HG03280 (cell line): Measurements from ENCODE around the gene EML3.
"Not testable (repeated sequence)": the region's sequence is repeated elsewhere in the genome, so short reads cannot be mapped to it uniquely, and the experiment has no call there.

Experiments
- ATAC-seq: cut with Tn5 transposase; IDR thresholded peaks from one replicate; pipeline ENCODE4 v1.9.1; 2021; ENCODE audit warnings: mild to moderate bottlenecking, moderate library complexity; ENCODE audit not compliant: unreplicated experiment

EML3 gene

GRCh38 chr11:62573006-62573591 lies 39.5 kb downstream of the EML3 start:
- ATAC-seq = no peak

- ATAC-seq = no peak
These were observed 40.1 kb downstream of the EML3 start for GRCh38 chr11:62572431-62572830.

GRCh38 chr11:62571493-62571892 lies 41.1 kb downstream of the EML3 start:
- ATAC-seq = not testable (repeated sequence)

- not testable (repeated sequence) for ATAC-seq
These were observed 41.7 kb downstream of the EML3 start for GRCh38 chr11:62570903-62571302.

GRCh38 chr11:62569611-62570010 lies 43.0 kb downstream of the EML3 start:
- ATAC-seq = no peak

GRCh38 chr11:62567018-62567633 lies 45.4 kb downstream of the EML3 start:
- no peak for ATAC-seq

- no peak for ATAC-seq
These were observed 46.3 kb downstream of the EML3 start for GRCh38 chr11:62566247-62566646.

- ATAC-seq = no peak
These were observed 47.3 kb downstream of the EML3 start for GRCh38 chr11:62565100-62565802.

GRCh38 chr11:62561677-62562230 lies 50.8 kb downstream of the EML3 start:
- ATAC-seq = not testable (repeated sequence)

GRCh38 chr11:62560566-62561103 lies 51.9 kb downstream of the EML3 start:
- ATAC-seq = no peak

- ATAC-seq = not testable (repeated sequence)
These were observed 52.9 kb downstream of the EML3 start for GRCh38 chr11:62559626-62560025.

GRCh38 chr11:62559204-62559603 lies 53.4 kb downstream of the EML3 start:
- ATAC-seq = no peak

GRCh38 chr11:62558669-62559068 lies 53.9 kb downstream of the EML3 start:
- no peak for ATAC-seq

- peak; percentile 21 for ATAC-seq
These were observed 55.5 kb downstream of the EML3 start for GRCh38 chr11:62556875-62557631.

- ATAC-seq = peak; percentile 28
These were observed 56.3 kb downstream of the EML3 start for GRCh38 chr11:62556108-62556874.

GRCh38 chr11:62555464-62556107 lies 57.0 kb downstream of the EML3 start:
- ATAC-seq = peak; percentile 46

- ATAC-seq = no peak
These were observed 58.0 kb downstream of the EML3 start for GRCh38 chr11:62554387-62555167.

- no peak for ATAC-seq
These were observed 58.7 kb downstream of the EML3 start for GRCh38 chr11:62553839-62554361.
